ENCODE measurements around the gene MYO5C. TPM values are rescaled to one million over a fixed set of nuclear protein-coding genes. Genes with fewer than 3 reads are reported as not detected.
A peak's percentile ranks its signal among the peaks of the same experiment; 100 is the strongest.

MYO5C gene
- total RNA-seq, 1 donor from 2014 or later: 4.5 TPM

DNA sequence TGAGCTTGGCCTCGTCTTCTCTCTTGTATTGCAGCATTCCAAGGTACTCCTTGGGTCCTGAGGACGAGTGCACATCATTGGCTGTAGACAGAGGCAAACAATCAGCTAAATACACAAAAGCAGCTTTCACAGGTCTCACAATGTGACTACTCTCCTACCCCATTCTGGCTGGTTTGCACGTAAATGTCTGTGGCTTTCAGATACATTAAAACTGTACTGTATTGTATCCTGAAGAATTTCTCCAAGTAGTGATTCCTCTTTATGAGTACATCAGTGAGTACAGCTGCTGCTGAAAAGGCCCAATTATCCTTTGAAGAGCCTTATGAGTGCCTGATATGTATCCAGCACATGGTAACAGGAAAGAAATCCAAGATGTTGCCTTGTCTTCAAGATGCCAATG lies 82.4 kb downstream of the MYO5C start:
- no peak overlapping the region for H3K4me2 ChIP-seq (ENCODE audit: low read length)
- no peak overlapping the region for H2AFZ ChIP-seq (ENCODE audit: low read depth, low read length)
- H3K27me3 ChIP-seq (ENCODE audit: insufficient read depth, low read length): no peaks in the 10 kb centered on the region
- H3K4me1 Mint-ChIP-seq (ENCODE audit: low read depth, unreplicated experiment): peaks cover 4% of the 10 kb centered on the region
- H3K36me3 ChIP-seq (ENCODE audit: insufficient read depth, low read length): no peaks in the 10 kb centered on the region
- no peaks in the 10 kb centered on the region for H3K36me3 Mint-ChIP-seq (ENCODE audit: low read depth, unreplicated experiment)
- no peak overlapping the region for H3K9ac ChIP-seq (ENCODE audit: low read length)
- H3K4me1 ChIP-seq (ENCODE audit: insufficient read depth, low read length): no peaks in the 10 kb centered on the region
- no peak overlapping the region for H3K4me3 Mint-ChIP-seq (ENCODE audit: unreplicated experiment)
- H3K9me3 Mint-ChIP-seq (ENCODE audit: unreplicated experiment): no peaks in the 10 kb centered on the region
- no peaks in the 10 kb centered on the region for H3K9me3 ChIP-seq (ENCODE audit: insufficient read depth, low read depth, low read length)
- H3K4me3 ChIP-seq (ENCODE audit: insufficient read depth, low read depth, low read length): no peak overlapping the region
- H3K27me3 Mint-ChIP-seq (ENCODE audit: low read depth, unreplicated experiment): no peaks in the 10 kb centered on the region
- no peak overlapping the region for H3K27ac Mint-ChIP-seq (ENCODE audit: unreplicated experiment)
- no peak overlapping the region for H3K27ac ChIP-seq (ENCODE audit: low read depth, low read length)
- no peaks in the 10 kb centered on the region for H4K20me1 ChIP-seq (ENCODE audit: insufficient read depth, low read length)
- no peaks in the 10 kb centered on the region for H3K79me2 ChIP-seq (ENCODE audit: insufficient read depth, low read length)
- TF ChIP-seq, protein P1, sequence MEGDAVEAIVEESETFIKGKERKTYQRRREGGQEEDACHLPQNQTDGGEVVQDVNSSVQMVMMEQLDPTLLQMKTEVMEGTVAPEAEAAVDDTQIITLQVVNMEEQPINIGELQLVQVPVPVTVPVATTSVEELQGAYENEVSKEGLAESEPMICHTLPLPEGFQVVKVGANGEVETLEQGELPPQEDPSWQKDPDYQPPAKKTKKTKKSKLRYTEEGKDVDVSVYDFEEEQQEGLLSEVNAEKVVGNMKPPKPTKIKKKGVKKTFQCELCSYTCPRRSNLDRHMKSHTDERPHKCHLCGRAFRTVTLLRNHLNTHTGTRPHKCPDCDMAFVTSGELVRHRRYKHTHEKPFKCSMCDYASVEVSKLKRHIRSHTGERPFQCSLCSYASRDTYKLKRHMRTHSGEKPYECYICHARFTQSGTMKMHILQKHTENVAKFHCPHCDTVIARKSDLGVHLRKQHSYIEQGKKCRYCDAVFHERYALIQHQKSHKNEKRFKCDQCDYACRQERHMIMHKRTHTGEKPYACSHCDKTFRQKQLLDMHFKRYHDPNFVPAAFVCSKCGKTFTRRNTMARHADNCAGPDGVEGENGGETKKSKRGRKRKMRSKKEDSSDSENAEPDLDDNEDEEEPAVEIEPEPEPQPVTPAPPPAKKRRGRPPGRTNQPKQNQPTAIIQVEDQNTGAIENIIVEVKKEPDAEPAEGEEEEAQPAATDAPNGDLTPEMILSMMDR (IDR thresholded peaks at IDR 0.05; ENCODE audit: insufficient read depth, low read depth, low read length): no peak
- DNase-seq (ENCODE audit: low read depth) (no peak), FAIRE-seq (no peak)

DNA sequence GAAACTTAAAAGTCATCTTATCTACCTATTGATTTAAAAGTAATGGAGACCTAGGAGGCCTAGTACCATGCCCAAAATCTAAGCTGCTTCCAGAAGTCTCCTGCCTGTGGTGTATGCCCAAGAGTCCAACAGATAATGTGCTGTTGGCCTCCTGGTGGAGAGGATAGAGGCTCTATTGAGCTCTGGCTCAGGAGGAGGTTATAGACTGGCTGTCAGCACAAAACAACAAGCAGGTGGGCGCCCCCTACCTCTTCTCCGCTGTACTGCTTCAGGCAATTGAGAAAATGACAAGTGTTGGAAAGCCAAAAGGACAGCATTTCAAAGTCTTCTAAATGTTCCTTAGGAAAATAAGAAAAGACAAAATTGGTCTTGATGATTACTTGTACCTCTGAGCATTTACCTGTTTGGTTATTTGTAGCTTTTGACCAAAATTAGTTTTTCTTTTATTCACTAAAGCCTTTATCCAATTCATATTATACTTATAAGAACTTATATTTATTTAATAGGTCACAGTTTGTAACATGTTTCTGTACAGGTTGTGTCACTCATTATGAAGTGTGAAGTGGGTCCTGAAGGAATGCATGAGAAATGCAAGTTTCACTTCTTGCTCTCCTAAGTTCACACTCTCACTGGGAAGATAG lies 87.2 kb downstream of the MYO5C start:
- FAIRE-seq (no peak), DNase-seq (ENCODE audit: low read depth) (peak; percentile 26)
- no peak overlapping the region for H2AFZ ChIP-seq (ENCODE audit: low read depth, low read length)
- no peak for TF ChIP-seq EZH2 (IDR thresholded peaks at IDR 0.05; ENCODE audit: insufficient read depth, low read length)
- TF ChIP-seq, protein P1 (IDR thresholded peaks at IDR 0.05; ENCODE audit: insufficient read depth, low read depth, low read length): peak; percentile 84
- Mint-ChIP-seq H3K36me3 (ENCODE audit: low read depth, unreplicated experiment) (no peaks in the 10 kb centered on the region), H3K27ac (ENCODE audit: unreplicated experiment) (no peak overlapping the region), H3K27me3 (ENCODE audit: low read depth, unreplicated experiment) (no peaks in the 10 kb centered on the region), H3K4me3 (ENCODE audit: unreplicated experiment) (no peak overlapping the region), H3K4me1 (ENCODE audit: low read depth, unreplicated experiment) (no peaks in the 10 kb centered on the region), H3K9me3 (ENCODE audit: unreplicated experiment) (no peaks in the 10 kb centered on the region)
- H3K4me1 ChIP-seq (ENCODE audit: insufficient read depth, low read length): no peaks in the 10 kb centered on the region
- H3K27ac ChIP-seq (ENCODE audit: low read depth, low read length): no peak overlapping the region
- H3K9ac ChIP-seq (ENCODE audit: low read length): no peak overlapping the region
- H3K27me3 ChIP-seq (ENCODE audit: insufficient read depth, low read length): no peaks in the 10 kb centered on the region
- no peaks in the 10 kb centered on the region for H3K79me2 ChIP-seq (ENCODE audit: insufficient read depth, low read length)
- H4K20me1 ChIP-seq (ENCODE audit: insufficient read depth, low read length): no peaks in the 10 kb centered on the region
- H3K4me3 ChIP-seq (ENCODE audit: insufficient read depth, low read depth, low read length): no peak overlapping the region
- H3K36me3 ChIP-seq (ENCODE audit: insufficient read depth, low read length): no peaks in the 10 kb centered on the region
- no peak overlapping the region for H3K4me2 ChIP-seq (ENCODE audit: low read length)
- no peaks in the 10 kb centered on the region for H3K9me3 ChIP-seq (ENCODE audit: insufficient read depth, low read depth, low read length)

DNA sequence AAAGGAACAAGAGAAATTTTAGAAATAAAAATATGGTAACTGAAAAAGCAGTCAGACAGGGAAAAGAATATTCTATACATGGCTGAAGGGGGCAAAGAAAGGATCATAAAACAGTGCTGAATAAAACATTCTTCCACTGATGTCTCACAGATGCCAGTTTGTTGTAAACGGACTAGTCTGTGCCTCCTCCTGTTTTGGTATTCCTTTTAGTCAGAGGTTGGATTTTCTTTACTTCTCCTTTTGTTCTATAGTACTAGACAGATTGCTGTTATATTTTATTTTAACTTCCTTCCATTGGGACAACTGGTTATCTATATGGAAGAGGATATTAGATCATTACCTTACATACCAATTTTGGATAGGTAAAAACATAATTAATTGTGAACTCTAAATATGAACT lies 88.4 kb downstream of the MYO5C start:
- no peaks in the 10 kb centered on the region for H3K27me3 Mint-ChIP-seq (ENCODE audit: low read depth, unreplicated experiment)

More for the DNA sequence above, 88.4 kb downstream of the MYO5C start:
- no peak for TF ChIP-seq EZH2 (IDR thresholded peaks at IDR 0.05; ENCODE audit: insufficient read depth, low read length)
- TF ChIP-seq, protein P1 (IDR thresholded peaks at IDR 0.05; ENCODE audit: insufficient read depth, low read depth, low read length): no peak
- Mint-ChIP-seq H3K27ac (ENCODE audit: unreplicated experiment) (no peak overlapping the region), H3K36me3 (ENCODE audit: low read depth, unreplicated experiment) (no peaks in the 10 kb centered on the region), H3K4me1 (ENCODE audit: low read depth, unreplicated experiment) (no peaks in the 10 kb centered on the region), H3K4me3 (ENCODE audit: unreplicated experiment) (no peak overlapping the region), H3K9me3 (ENCODE audit: unreplicated experiment) (no peaks in the 10 kb centered on the region)
- Histone ChIP-seq H2AFZ (ENCODE audit: low read depth, low read length) (no peak overlapping the region), H3K4me3 (ENCODE audit: insufficient read depth, low read depth, low read length) (no peak overlapping the region), H3K9me3 (ENCODE audit: insufficient read depth, low read depth, low read length) (no peaks in the 10 kb centered on the region), H3K36me3 (ENCODE audit: insufficient read depth, low read length) (no peaks in the 10 kb centered on the region), H3K79me2 (ENCODE audit: insufficient read depth, low read length) (no peaks in the 10 kb centered on the region), H3K4me1 (ENCODE audit: insufficient read depth, low read length) (no peaks in the 10 kb centered on the region), H4K20me1 (ENCODE audit: insufficient read depth, low read length) (no peaks in the 10 kb centered on the region), H3K9ac (ENCODE audit: low read length) (no peak overlapping the region), H3K27me3 (ENCODE audit: insufficient read depth, low read length) (no peaks in the 10 kb centered on the region), H3K27ac (ENCODE audit: low read depth, low read length) (no peak overlapping the region), H3K4me2 (ENCODE audit: low read length) (no peak overlapping the region)
- FAIRE-seq (no peak), DNase-seq (ENCODE audit: low read depth) (no peak)

Measured in astrocyte (in vitro differentiated cells and primary cell).